GM20431 (cell line): Measurements from ENCODE around the gene PGGHG.

ENCODE experiments used
- in situ Hi-C: fragments of 300-500 bp; cut with MseI, MboI; formaldehyde crosslinking; loops from one replicate; pipeline ENCODE4 v1.15.0; 2020; ENCODE audit warnings: low sequenced_read_pairs; ENCODE audit not compliant: unreplicated experiment

The PGGHG gene

DNA sequence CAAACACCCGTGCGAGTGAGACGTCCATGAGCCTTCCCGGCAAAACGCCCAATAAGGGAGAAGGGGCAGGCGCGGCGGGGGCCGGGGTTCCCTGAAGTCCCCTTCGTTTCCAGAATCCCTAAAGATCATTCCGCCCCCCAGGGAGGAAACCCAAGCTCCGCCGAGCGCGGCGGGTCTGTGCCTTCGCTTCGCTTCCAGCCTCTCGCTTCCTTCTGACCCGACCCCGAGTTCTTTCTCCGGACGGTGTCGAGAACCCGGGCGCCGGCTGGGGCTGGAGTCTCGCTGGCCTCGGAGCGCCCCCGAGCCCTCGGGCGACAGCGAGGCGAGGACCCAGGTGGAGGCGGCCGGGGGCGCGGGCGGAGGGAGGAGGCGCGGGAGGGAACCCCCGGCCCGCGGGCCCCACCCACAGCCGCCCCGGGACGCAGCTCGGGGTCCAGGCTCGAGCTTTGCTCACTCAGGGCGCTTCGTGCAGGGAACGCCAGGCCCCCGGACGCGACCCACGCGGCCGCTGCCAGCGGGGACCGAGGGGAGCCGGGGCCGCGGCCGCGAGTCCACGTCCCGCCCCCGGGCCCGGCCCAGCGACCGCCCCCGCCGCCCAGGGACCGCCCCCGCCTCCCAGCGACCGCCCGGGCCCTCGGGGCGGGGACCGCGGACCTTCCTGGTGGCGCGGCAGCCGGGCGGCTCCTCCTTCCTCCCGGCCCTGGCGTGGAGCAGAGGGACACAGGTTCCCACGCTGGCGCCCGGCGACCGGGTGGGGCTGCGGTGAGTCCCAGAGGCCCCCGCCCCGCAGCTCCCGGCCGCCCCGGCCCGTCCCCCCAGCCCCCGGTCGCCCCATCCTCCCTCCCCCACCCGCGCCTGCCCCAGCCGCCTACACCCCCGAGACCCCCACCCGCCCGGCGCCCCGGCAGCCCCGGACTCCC lies at the start of gene PGGHG:
Gene PGGHG, plus strand, starts transcription at position 649 of the 920 bp plus-strand sequence. CDS start 691 bp downstream, outside the sequence.
- in situ Hi-C loops = no loop called here

DNA sequence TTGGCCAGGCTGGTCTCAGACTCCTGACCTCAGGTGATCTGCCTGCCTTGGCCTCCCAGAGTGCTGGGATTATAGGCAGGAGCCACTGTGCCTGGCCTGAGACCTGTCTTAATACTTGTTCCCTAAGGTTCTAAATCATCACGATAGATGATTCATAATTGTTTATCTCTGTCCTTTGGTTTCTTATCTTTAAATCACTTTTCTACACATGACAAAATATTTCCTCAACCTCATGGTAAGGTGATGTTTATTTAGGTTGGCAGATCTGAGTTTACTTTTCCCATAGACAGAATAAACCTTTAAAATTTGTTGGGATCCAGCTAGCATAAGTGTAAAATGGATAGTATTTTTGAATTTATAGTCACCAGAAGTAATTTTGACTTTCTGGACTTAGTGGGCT lies 48.6 kb upstream of the PGGHG start:
- in situ Hi-C loops = no loop called here

DNA sequence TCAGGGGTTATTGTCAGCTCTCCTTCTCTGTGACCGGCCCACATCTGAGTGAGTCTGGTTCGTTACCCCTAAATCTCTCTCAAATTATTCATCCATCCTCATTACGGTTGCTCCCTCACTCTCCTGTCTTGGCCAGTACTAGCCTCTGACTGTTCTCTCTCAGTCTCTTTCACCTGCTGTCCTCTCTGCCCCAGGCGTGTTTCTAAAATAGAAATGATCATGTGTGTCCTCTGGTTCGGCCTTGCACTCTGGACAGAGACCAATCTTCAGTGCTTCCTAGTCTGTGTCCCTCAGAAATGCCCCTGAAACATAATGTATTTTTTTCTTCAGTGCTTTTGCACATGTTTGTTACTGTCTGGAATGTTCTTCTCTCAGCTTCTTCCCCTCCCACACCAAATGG lies 47.3 kb upstream of the PGGHG start:
- in situ Hi-C loops = no loop called here

DNA sequence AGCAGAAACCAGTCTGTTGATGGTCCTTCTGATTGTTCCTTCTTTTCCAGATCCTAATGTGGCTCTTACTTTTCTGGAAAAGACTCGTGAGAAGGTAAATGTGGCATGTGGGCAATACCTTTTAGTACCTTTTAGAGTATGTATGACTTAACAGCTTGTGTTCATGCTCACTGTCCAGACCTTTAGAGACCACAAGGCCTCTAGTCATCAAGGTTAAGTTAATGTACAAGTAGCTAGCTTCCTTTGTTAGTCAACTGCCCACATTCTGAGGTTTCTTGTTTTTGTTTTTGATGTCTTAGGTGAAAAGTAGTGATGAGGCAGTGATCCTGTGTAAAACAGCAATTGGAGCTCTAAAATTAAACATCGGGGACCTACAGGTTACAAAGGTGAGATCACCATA lies 44.5 kb upstream of the PGGHG start:
- in situ Hi-C loops = no loop called here

DNA sequence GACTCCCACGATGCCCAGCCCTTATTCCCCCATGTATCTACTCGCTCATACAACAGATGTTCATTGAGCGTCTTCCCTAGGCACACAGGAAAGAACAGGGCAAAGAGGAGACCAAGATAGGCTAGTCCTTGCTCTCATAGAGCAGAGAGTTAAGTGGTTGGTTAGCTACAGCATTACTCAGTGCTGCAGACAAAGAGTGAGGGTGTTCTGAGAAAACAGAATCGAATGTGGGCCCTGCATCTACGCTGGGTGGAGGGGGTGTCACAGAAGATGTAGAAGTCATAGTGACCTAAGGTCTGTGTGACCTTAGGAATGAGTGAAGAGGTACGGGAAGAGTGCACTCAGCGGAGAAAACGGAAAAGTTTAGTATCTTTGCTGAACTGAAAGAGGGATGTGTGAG lies 39.9 kb upstream of the PGGHG start:
- in situ Hi-C loops = no loop called here

DNA sequence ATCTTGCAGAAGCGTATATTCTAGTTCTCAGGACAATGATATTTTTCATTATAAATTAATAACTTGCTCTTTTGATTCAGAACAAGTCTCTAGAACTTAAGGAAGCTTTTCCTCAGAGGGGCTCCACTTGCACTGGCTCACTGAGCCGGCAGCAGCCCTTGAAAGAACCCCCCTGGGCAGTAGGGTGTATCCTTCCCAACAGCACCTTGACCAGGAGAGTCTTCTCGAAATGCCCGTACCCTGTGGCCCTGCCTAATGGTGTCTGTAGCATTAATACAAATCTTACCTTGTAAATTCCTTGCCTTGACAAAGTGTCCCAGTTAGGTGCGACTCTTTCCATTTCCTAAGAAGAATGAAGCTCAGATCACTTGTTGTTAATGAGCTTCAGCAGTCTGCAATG lies 38.7 kb upstream of the PGGHG start:
- in situ Hi-C loops = no loop called here

DNA sequence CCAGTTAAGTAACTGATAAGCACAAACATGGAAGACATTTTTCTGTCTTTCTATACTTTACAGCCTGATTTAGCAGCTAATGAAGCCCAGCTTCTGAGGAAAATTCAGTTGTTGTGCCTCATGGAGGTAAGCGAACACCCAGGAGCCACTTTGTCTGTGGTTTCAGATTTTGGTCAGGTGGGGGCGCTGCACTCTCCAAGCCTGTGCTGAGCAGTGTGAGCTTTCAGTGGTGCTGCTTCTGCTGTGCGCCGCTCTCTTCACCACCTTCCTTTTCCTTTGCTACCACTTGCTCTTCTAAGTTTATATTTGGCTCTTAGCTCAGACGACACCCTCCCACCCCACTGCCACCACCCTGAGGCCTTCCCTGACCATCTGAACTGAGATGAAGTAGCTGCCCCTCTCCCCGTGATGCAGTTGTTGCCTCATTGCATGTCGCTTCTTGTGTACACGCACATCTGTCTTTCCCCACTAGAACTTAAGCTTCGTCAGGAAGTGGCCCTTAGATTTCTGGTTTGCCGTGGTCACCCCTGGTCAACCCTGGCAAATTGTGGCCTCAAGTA lies 38.1 kb upstream of the PGGHG start:
- in situ Hi-C loops = no loop called here

DNA sequence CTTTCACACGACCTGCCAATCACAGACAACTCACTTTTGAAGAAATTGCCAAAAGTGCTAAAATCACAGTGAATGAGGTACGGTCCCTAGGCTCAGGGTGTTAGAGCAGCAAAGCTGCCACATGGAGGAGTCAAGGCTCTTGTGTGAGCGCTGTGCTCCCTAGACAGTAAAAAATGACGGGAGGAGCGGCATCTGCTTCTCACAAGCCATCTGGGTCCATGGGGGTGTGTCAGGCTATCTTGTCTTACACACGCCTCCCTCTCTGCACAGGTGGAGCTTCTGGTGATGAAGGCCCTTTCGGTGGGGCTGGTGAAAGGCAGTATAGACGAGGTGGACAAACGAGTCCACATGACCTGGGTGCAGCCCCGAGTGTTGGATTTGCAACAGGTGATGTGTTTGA lies 37.4 kb upstream of the PGGHG start:
- in situ Hi-C loops = no loop called here

DNA sequence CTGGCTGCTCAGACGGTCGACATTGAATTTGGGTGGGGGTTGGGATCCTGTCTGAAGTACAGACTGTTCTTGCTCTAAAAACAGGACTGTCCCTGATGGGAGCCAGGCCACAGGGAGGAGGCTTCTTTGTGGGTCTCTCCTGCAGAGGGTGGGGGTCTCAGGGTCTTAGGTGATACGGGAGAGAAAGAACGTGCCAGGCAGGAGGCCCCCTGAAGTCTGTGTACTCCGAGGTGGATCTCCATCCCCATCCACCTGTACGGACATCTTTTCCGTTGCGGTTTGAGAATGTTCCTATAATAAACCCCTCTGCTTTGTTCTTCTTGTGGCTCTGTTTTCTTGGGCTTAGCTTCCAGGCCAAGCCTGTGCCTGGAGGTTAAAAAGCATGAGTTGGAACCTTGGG lies 36.3 kb upstream of the PGGHG start:
- in situ Hi-C loops = no loop called here

DNA sequence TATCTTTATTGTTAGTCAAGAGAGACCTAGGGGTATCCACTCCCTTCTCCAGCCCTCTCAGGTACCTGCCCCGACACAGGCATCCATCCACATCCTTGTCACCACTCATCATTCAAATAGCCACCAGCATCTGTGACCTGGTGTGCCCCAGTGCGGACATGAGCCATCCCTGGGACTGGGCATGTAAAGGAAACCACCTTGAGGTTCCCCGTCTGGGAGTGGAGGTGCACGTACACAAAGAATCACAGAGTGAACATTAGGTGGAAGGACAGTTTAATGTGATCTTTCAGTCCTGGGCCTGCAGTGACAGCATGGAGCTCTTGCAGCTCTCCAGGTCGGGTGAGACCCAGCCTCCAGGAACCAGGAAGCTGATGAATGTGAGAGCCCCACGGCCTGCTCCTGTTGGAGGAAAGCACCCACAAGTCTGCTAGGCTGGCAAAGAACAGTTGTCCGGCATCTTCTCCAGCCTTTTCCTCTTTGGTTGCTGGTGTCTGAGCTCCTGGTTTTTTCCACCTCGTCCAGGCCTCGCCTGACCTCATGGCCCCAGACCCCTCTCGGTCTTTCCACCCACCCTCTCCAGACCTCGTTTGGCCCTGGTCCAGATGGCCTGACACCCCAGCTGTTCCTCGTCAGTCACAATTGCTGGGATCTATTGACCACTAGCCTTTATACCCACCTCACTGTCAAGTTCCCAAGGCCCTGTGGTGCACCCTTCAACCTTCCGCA lies 35.6 kb upstream of the PGGHG start:
- in situ Hi-C loops = no loop called here

DNA sequence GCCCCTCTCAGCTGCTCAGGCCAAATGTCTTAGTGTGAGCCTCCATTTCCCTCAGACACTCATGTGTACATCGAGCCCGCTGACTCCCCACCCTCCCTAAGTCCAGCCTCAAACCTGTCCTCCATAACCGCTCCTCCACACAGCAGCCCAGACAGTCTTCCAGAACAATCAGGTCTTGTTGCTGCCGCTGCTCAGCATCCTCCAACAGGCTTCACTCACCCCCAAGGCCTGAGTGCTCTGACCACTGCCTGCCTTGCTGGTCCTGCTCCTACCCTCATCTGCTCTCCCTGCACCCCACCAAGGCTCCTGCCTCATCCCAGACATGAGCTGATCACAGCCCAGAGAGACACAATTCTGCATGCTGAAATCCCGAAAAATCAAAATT lies 35.0 kb upstream of the PGGHG start:
- in situ Hi-C loops = no loop called here

DNA sequence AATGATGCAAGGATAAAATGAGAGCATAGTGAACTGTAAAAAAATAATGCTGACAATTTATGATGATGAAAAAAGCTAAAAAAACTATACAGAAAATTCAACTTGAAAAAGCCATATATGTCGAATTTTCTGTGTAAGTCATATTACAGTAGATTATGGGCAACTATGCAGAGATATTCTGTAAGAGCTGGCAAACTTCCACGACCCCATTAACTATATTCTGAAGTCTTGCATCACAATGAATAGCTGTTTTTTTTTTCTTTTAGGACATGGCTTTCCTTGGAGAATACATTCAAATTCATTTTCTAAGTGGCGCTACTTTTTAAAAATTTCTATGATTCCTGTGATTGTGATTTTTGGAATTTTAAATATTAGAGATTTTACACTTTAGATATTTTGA lies 33.8 kb upstream of the PGGHG start:
- in situ Hi-C loops = no loop called here

DNA sequence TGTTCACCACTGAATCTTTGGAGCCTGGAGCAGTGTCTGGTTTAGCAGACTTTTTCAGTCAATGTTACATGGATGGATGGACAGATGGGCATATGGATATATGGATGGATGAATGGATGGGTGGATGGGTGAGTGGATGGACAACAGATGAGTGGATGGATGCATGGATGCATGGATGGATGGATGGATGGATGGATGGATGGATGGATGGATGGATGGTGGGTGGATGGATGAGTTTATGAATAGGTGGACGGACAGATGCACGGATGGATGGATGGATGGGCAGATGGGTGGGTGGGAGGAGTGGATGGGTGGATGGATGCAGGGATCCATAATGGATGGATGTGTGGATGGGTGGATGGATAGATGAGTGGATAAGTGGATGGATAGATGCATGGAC lies 33.1 kb upstream of the PGGHG start:
- in situ Hi-C loops = no loop called here

DNA sequence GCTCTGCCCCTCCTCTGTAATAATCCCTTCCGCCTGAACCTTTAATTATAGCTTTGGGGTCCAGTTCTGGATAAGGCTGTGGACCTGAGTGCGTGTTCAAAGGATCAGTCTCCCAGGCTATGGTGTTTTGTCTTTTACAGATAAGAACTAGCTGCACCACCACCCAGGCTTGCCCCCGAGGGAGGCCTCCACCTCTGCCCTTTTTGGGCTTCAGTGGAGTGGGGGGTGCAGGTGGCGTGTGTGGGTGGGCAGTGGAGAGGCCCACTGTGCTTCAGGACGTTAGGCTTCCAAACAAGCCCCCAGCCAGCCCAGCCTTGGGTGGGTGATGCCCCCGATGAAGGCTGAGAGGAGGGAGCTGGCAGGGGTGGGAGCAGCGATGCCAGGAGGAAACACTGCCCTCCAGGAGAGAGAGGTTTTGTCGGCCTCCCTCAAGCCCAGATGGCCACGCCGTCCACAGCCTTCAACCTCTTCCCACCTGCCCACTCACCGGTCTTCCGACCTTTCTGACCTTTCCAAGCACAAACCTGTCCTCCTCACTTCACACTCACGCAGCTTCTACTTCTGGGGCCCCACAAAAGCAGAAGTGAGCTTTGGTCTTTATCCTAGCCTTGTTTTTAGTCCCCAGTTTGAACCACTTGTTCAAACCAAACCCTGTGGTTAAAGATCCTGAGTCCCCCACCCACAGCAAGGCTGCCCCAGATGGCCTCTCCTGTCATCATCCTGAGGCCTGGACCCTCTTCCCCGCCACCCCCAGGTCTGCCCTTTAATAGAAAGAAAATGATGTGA lies 31.8 kb upstream of the PGGHG start:
- in situ Hi-C loops = no loop called here

DNA sequence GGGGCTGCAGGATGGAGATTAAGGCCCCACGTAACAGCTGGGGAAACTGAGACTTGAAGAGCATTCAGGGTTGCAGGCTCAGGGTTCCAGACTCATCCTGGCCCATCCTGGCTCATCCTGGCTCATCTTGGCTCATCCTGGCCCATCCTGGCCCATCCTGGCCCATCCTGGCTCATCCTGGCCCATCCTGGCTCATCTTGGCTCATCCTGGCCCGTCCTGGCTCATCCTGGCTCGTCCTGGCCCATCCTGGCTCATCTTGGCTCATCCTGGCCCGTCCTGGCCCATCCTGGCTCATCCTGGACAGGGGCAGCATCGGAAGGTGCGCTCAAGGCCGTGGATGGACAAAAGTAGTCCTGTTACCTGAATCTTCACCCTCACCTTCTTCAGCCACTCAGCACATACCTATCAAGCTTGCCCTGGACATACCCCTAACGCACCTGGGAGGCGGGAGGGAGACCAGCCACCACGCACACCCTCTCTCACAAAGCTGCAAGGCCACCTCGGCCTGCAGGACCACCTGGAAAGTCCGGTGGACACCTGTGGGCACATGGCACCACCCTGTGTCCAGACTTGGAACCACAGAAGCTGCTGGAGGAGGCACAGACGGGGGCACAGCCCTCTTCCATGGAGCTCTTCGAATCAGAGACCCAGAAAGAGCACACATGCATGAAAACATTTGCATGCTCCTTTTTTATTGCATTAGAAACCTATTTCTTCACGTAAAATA lies 31.0 kb upstream of the PGGHG start:
- in situ Hi-C loops = no loop called here

DNA sequence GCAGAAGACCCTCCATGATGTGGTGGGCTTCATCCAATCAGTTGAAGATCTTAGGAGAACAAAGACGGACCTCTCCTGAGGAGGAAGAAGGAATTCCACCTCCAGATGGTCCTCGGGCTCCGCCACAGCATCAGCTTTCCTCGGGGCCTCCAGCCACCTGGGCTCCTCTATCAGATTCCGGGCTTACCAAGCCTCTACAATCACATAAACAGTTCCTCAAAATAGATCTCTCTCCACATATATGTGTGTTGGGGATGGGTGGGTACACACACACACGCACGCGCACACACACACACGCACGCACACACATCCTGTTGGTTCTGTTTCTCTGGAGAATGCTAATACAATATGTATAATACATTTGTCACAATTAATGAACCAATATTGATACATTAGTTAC lies 29.5 kb upstream of the PGGHG start:
- in situ Hi-C loops = no loop called here

DNA sequence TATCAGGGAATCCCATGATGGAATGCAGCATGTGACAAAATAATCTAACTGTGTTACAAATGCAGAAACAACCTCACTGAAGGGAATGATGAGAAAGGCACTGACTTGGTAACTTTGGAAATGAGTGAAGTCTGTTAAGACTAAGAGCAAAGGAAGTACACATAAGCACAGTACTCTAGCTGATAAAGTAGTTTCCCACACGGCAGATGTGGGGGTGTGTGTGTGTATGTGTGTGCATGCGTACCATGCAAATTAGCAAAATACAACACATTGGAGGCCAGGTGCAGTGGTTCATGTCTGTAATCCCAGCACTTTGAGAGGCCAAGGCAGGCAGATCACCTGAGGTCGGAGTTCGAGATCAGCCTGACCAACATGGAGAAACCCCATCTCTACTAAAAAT lies 27.3 kb upstream of the PGGHG start:
- in situ Hi-C loops = no loop called here

DNA sequence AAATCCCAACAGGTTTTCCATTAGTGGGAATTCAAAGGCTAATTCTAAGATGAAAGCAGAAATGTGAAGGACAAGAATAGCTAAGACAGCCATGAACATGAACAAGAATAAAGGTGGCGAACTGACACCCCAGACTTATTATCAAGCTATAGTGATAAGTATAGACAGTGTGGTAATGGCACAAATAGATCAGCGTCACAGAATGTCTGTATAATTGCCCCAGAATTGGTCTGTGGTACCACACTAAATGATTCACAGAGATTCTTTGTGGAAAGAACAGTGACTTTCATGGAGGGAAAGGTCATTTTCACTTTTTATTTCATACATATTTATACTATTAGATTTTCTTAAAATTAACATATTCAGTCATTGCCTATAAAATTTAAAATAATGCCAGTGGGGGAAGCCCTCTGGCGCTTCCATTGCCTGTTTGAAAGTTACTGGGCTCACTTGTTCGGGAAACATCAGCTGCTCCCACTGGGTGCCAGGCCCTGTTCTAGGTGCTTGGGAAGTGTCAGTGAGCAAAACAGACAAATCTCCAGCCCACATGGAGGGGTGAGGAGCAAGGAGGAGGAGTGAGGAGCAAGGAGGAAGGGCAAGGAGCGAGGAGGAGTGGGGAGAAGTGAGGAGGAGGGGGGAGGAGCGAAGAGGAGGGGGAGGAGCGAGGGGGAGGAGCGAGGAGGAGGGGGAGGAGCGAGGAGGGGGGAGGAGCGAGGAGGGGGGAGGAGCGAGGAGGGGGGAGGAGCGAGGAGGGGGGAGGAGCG lies 22.1 kb upstream of the PGGHG start:
- in situ Hi-C loops = no loop called here

DNA sequence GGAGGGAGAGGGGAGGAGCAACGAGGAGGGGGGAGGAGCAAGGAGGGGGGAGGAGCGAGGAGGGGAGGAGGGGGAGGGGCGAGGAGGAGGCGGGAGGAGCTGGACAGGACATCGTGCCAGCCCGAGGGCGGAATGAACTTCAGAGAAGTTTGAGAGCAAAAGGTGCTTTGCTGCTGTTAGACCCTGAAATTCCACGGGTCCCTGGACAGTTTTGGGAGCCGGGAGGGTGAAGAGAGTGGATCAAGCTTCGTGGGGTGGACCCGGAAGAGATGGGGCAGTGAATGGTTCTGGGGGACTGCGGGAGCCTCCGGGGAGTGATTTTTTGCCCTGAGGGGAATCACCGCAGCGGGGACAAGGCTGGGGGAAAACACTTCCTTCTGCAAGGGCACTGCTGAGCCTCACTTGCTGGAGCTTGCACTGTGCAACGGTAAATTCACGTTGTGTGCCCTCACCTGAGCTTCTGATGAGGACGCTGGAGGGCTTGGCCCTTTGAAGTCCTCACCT lies 21.4 kb upstream of the PGGHG start:
- in situ Hi-C loops = no loop called here
